ENCODE data around the gene RTP3.

GRCh38 chr3:46482632-46483350, 15.0 kb upstream of the RTP3 start:
- TF ChIP-seq CTCF (IDR thresholded peaks at IDR 0.05) (no peak), POLR2A (IDR thresholded peaks at IDR 0.05) (no peak)

All from adrenal gland (tissue), 5 donors.